BLaER1 treated with 17β-estradiol and CSF1 and Interleukin-3, amounts not matched to agents 10 nM and 100 nM (cell line): ENCODE results near the gene DIRAS2.

Source experiments
- H3K27ac ChIP-seq, 11 experiments: shearing (Covaris generic); formaldehyde crosslinking; 2 replicates each; pipeline ENCODE4 v1.8.1; 2022
- H3K27me3 ChIP-seq, 11 experiments: shearing (Covaris generic); formaldehyde crosslinking; 2 replicates each; pipeline ENCODE4 v1.8.1; 2022
- H3K36me3 ChIP-seq, 11 experiments: shearing (Covaris generic); formaldehyde crosslinking; 2 replicates each; pipeline ENCODE4 v1.8.1; 2022
- H3K4me1 ChIP-seq, 10 experiments: shearing (Covaris generic); formaldehyde crosslinking; 2 replicates each; pipeline ENCODE4 v1.8.1; 2022
- H3K4me2 ChIP-seq, 11 experiments: shearing (Covaris generic); formaldehyde crosslinking; 2 replicates each; pipeline ENCODE4 v1.8.1; 2022
- H3K4me3 ChIP-seq, 10 experiments: shearing (Covaris generic); formaldehyde crosslinking; 2 replicates each; pipeline ENCODE4 v1.8.1; 2022
- H3K9ac ChIP-seq, 11 experiments: shearing (Covaris generic); formaldehyde crosslinking; 2 replicates each; pipeline ENCODE4 v1.8.1; 2022
- H3K9me3 ChIP-seq, 11 experiments: shearing (Covaris generic); formaldehyde crosslinking; replicated peaks in 1 of 11; 2 replicates each; pipeline ENCODE4 v1.8.1; 2022
- H4K20me1 ChIP-seq, 11 experiments: shearing (Covaris generic); formaldehyde crosslinking; 2 replicates each; pipeline ENCODE4 v1.8.1; 2022
- Cebpa-rat ChIP-seq, 11 experiments: shearing (Covaris generic); IDR thresholded peaks; 2 replicates each; pipeline ENCODE4 v1.8.1; 2022

Gene DIRAS2

DNA sequence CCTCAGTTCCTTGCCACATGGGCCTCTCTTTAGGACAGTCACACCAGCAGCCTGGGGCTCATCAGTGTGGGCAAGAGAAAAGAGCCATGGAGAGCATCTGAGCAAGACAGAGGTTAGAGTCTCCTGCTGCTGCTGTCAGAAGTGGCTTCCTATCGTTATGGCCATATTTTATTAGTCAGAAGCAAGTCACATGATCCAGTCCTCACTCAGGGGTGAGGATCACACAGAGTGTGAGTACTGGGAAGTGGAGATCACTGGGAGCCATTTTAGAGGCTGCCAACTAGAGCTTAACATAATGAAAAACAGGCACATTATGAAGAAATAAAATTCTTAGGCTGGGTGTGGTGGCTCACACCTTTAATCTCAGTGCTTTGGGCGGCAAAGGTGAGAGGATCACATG, 62.0 kb downstream of the DIRAS2 start:
- peaks cover 0 to 11% (median 8%) of the 10 kb centered on the region in 10 experiments; a peak in 14 of 20 replicates for H3K4me1 ChIP-seq
- no peak overlapping the region for H3K4me2 ChIP-seq
- TF ChIP-seq Cebpa-rat (IDR thresholded peaks at IDR 0.05), result no peak
- peaks cover 0 to 18% (median 7%) of the 10 kb centered on the region in 11 experiments; a peak in 10 of 22 replicates for H3K9me3 ChIP-seq
- no peaks in the 10 kb centered on the region for H3K36me3 ChIP-seq
- H3K4me3 ChIP-seq, result no peak overlapping the region
- H3K9ac ChIP-seq, result no peak overlapping the region
- no peaks in the 10 kb centered on the region for H3K27me3 ChIP-seq
- no peaks in the 10 kb centered on the region for H4K20me1 ChIP-seq
- no peak overlapping the region for H3K27ac ChIP-seq

DNA sequence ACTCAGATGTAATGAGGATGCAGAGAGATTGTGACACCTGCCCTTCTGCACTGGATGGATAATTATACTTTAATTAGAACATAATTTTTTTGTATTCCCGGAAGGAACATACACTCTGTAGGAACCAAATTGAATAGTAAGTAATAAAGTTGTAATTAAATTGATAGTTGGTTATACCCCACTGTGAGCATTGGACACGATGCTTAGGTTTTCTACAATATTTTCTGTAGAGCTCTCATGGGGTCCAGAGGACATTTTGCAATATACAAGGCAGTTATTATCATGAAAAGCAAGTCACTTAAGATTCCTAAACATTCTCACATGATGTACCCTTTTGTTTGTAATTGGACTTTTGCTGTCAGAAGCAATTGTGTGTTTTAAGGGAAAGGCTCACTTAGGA, 63.4 kb downstream of the DIRAS2 start:
- Histone ChIP-seq H3K4me3 (no peak overlapping the region), H3K27me3 (no peaks in the 10 kb centered on the region), H4K20me1 (no peaks in the 10 kb centered on the region), H3K9ac (no peak overlapping the region), H3K4me2 (no peak overlapping the region), H3K27ac (no peak overlapping the region), H3K4me1 (peaks cover 0 to 11% (median 8%) of the 10 kb centered on the region in 10 experiments; a peak in 14 of 20 replicates), H3K9me3 (peaks cover 0 to 18% (median 7%) of the 10 kb centered on the region in 11 experiments; a peak in 10 of 22 replicates), H3K36me3 (no peaks in the 10 kb centered on the region)
- no peak for TF ChIP-seq Cebpa-rat (IDR thresholded peaks at IDR 0.05)

DNA sequence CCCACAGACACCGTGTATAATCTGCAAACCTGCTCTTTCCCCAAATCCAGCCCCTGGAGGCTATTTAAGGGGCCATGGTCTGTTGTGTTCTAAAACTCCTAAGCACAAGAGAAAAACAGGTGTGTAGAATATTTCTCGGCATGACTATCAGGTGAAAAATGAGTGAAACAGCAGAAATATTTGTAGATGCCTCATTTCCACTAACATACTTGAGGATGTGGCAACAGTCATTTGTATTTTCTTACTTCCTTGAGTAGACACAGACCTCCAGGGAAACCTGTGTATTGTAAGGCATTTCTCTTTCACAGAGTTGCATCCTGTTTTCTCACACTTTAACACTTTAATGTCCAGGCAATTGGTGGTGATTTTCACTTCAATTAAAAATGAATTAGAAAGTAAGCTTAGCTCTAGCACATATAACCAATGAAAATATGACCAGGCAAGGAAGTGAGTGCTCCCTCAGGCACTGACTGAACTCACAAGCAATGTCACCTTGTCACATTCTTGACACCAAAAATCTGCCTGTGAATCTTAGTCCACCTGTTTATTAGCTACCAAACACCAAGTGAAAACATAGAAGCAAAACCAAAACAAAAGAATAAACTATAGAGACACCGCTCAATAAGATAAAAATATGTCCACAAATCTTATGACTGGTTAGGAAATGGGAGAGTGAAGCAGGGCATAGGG, 64.4 kb downstream of the DIRAS2 start:
- H3K9ac ChIP-seq, result no peak overlapping the region
- TF ChIP-seq Cebpa-rat (IDR thresholded peaks at IDR 0.05), result no peak
- H3K4me1 ChIP-seq, result peaks cover 0 to 11% (median 8%) of the 10 kb centered on the region in 10 experiments; a peak in 14 of 20 replicates
- peaks cover 0 to 12% (median 6%) of the 10 kb centered on the region in 11 experiments; a peak in 10 of 22 replicates for H3K9me3 ChIP-seq
- no peaks in the 10 kb centered on the region for H3K27me3 ChIP-seq
- no peaks in the 10 kb centered on the region for H3K36me3 ChIP-seq
- peak overlapping the region in 10 of 11 experiments; percentile 6 to 50 (median 38); a peak in 16 of 22 replicates for H3K4me2 ChIP-seq
- H3K4me3 ChIP-seq, result no peak overlapping the region
- peak overlapping the region in 1 of 11 experiments; percentile 27; a peak in 1 of 22 replicates for H3K27ac ChIP-seq
- H4K20me1 ChIP-seq, result no peaks in the 10 kb centered on the region

DNA sequence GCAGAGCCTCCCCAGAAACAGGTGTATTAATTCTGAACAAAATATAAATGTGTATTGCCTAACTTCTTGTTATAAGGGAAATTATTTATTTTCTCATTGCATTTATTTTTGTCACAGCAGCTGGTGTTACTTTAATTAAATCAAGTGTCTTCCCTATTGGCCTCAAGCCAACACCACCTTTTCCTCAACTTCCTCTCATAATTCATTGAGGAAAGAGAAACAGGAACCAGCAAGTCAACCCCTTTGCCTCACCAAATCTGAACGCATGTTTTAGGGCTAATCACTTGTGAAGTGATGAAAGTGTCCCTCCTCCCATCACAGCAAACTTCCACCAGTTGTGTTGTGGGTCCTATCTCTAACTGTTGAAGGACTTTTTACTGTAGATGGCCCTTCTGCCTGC, 73.1 kb downstream of the DIRAS2 start:
- no peak for TF ChIP-seq Cebpa-rat (IDR thresholded peaks at IDR 0.05)
- 0 out of 22 replicates have a peak, but pooled peaks cover 0 to 7% (median 0%) of the 10 kb centered on the region in 11 experiments for H3K9me3 ChIP-seq
- 0 out of 22 replicates have a peak, but pooled peaks cover 0 to 6% (median 0%) of the 10 kb centered on the region in 11 experiments for H3K27me3 ChIP-seq
- no peak overlapping the region; a peak in 1 of 20 replicates for H3K4me3 ChIP-seq
- no peaks in the 10 kb centered on the region for H3K36me3 ChIP-seq
- no peak overlapping the region for H3K9ac ChIP-seq
- H3K27ac ChIP-seq, result peak overlapping the region in 7 of 11 experiments; percentile 8 to 73 (median 55); a peak in 8 of 22 replicates
- H3K4me2 ChIP-seq, result peak overlapping the region; percentile 58 to 78 (median 65)
- peaks cover 11 to 25% (median 21%) of the 10 kb centered on the region in 10 experiments for H3K4me1 ChIP-seq
- no peaks in the 10 kb centered on the region for H4K20me1 ChIP-seq

DNA sequence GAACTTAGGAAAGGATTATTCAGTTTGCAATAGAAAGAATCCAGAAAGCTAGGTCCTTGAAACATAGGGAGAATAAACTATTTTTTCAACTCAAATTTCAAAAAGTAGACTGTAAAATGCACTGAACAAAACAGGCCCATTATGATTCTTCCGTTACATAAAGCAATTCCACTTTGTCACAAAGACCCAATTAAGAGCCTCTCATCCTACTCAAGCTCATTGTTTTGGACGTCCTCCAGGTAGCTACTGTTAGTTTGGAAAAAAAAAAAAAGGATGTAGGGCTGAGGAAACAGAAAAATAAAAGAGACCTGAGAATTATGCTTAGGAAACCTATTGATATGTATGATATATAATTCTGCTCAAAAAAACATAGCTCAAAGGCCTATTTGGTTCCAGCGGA, 74.0 kb downstream of the DIRAS2 start:
- Histone ChIP-seq H3K27ac (peak overlapping the region in 6 of 11 experiments; percentile 47 to 73 (median 59); a peak in 11 of 22 replicates), H3K4me1 (peaks cover 11 to 25% (median 21%) of the 10 kb centered on the region in 10 experiments), H3K27me3 (0 out of 22 replicates have a peak, but pooled peaks cover 0 to 6% (median 0%) of the 10 kb centered on the region in 11 experiments), H4K20me1 (no peaks in the 10 kb centered on the region), H3K9ac (peak overlapping the region in 1 of 11 experiments; percentile 25; a peak in 1 of 22 replicates), H3K4me3 (no peak overlapping the region), H3K9me3 (peaks cover 0 to 7% (median 3%) of the 10 kb centered on the region in 11 experiments; a peak in 2 of 22 replicates), H3K4me2 (peak overlapping the region; percentile 58 to 78 (median 65); a peak in 20 of 22 replicates), H3K36me3 (no peaks in the 10 kb centered on the region)
- no peak for TF ChIP-seq Cebpa-rat (IDR thresholded peaks at IDR 0.05)

DNA sequence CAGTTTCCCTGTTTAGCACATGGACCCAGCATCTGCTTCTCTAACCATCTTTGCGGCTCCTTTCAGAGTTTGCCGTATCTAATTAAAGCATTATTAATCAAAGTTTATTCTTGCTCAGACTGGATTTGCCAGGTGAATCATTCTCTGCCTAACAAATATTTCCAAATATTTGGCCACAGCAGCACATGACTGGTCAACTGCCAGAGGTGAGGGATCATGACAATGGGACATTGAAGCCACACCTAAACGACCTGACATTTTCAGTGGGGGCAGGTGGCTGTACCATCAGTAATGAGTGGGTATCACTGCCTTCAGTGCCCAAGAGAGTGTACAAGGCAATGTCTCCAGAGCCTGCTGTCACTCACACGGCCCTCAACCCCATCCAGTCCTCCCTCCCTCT, 80.4 kb downstream of the DIRAS2 start:
- Histone ChIP-seq H3K4me3 (no peak overlapping the region), H3K36me3 (no peaks in the 10 kb centered on the region), H3K4me1 (peaks cover 9 to 17% (median 15%) of the 10 kb centered on the region in 10 experiments; a peak in 17 of 20 replicates), H3K27ac (no peak overlapping the region), H3K4me2 (no peak overlapping the region), H3K9ac (no peak overlapping the region), H3K27me3 (no peaks in the 10 kb centered on the region), H4K20me1 (no peaks in the 10 kb centered on the region), H3K9me3 (peaks cover 0 to 14% (median 3%) of the 10 kb centered on the region in 11 experiments; a peak in 2 of 22 replicates)
- TF ChIP-seq Cebpa-rat (IDR thresholded peaks at IDR 0.05), result no peak
